CD8-positive, alpha-beta memory T cell (primary cell): ENCODE measurements around the gene ULK4. TPM values are rescaled to one million over a fixed set of nuclear protein-coding genes. Genes with fewer than 3 reads are reported as not detected.
"Not testable (repeated sequence)": the region's sequence is repeated elsewhere in the genome, so short reads cannot be mapped to it uniquely, and the experiment has no call there.

Experiments
- CTCF ChIA-PET: fragments of 350-600 bp; sonication (Branson Sonifier 250); formaldehyde crosslinking; loops from one replicate; lab custom pipeline; 2021; ENCODE audit warnings: antibody characterized with exemption; lab: Charles Lee
- POLR2A ChIA-PET: fragments of 350-600 bp; sonication (Branson Sonifier 250); formaldehyde crosslinking; loops from one replicate; lab custom pipeline; 2021; ENCODE audit warnings: antibody characterized with exemption; lab: Charles Lee
- DNase-seq, 5 donors: peaks; one replicate each; pipeline versions ENCODE4 v3.0.0 to v3.0.0-alpha.2; 2020 to 2022; ENCODE audit warnings: mixed read lengths in 1 of 5
- H3K27ac ChIP-seq: one replicate; pipeline ENCODE4 v1.7.0; 2013; ENCODE audit warnings: low read depth, mild to moderate bottlenecking, low read length, moderate library complexity
- H3K27me3 ChIP-seq: 2 replicates; pipeline ENCODE4 v1.7.0; 2013; ENCODE audit warnings: low read length, mild to moderate bottlenecking; ENCODE audit not compliant: insufficient read depth, poor library complexity, severe bottlenecking
- H3K36me3 ChIP-seq: 2 replicates; pipeline ENCODE4 v1.7.0; 2013; ENCODE audit warnings: mild to moderate bottlenecking, low read length, moderate library complexity; ENCODE audit not compliant: insufficient read depth
- H3K4me1 ChIP-seq: 2 replicates; pipeline ENCODE4 v1.7.0; 2013; ENCODE audit warnings: mild to moderate bottlenecking, low read length, moderate library complexity; ENCODE audit not compliant: insufficient read depth
- H3K4me3 ChIP-seq: 2 replicates; pipeline ENCODE4 v1.7.0; 2013; ENCODE audit warnings: mild to moderate bottlenecking, low read length
- H3K9me3 ChIP-seq: 2 replicates; pipeline ENCODE4 v1.7.0; 2013; ENCODE audit warnings: mild to moderate bottlenecking, low read length
- H3K27ac Mint-ChIP-seq, 8 donors: one replicate each; pipeline ENCODE4 v1.8.0; 2020 to 2021; ENCODE audit warnings: mixed read lengths in 8 of 8, mild to moderate bottlenecking in 6 of 8, inconsistent platforms in 3 of 8, moderate library complexity in 3 of 8
- H3K27me3 Mint-ChIP-seq, 2 donors: one replicate each; pipeline ENCODE4 v1.8.0; 2020 to 2021; ENCODE audit warnings: mixed read lengths in 2 of 2, mild to moderate bottlenecking in 1 of 2, moderate library complexity in 1 of 2
- H3K36me3 Mint-ChIP-seq, 3 donors: one replicate each; pipeline ENCODE4 v1.8.0; 2020 to 2021; ENCODE audit warnings: mixed read lengths in 3 of 3, inconsistent platforms in 1 of 3, mild to moderate bottlenecking in 1 of 3
- H3K4me1 Mint-ChIP-seq, 3 donors: one replicate each; pipeline ENCODE4 v1.8.0; 2020 to 2021; ENCODE audit warnings: mixed read lengths in 3 of 3, inconsistent platforms in 1 of 3, mild to moderate bottlenecking in 1 of 3
- H3K4me3 Mint-ChIP-seq, 7 donors: one replicate each; pipeline ENCODE4 v1.8.0; 2020 to 2021; ENCODE audit warnings: mixed read lengths in 7 of 7, mild to moderate bottlenecking in 6 of 7, moderate library complexity in 4 of 7, inconsistent platforms in 2 of 7
- H3K9me3 Mint-ChIP-seq, 5 donors: one replicate each; pipeline ENCODE4 v1.8.0; 2020 to 2022; ENCODE audit warnings: mixed read lengths in 5 of 5, mild to moderate bottlenecking in 3 of 5, moderate library complexity in 2 of 5, inconsistent platforms in 1 of 5
- polyA plus RNA-seq: library from polyadenylated mRNA; unstranded; fragments of 300-500 nt; fragmentation: Illumina TruSeq; gene quantifications from one replicate; pipeline ENCODE4 v1.2.3, GENCODE V29; 2021
- total RNA-seq, 2 experiments: library from RNA; stranded (reverse); gene quantifications; one replicate each; pipeline ENCODE4 v1.2.3, GENCODE V29; 2021

ULK4 gene
- total and polyA plus RNA-seq, 3 experiments from 2014 or later = 10.4 to 12.7 (median 12.3) TPM

DNA sequence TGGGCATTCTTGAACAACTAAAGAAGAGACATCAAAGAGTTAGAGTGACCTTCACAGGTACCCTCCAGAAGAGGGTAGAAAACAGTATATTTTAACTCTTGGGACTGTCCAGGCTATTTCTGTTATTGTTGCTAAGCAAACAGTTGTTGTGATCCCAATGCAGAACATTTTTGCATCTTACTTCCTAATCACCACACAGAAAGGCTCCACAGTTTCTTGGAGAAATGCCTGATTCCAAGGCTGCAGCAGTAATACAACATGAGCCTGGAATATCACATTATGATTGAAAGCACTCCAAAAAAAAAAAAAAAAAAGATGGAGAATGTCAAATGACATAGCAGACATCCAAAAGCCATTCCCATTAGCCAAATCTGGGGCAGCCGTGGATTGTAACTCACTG, 567.0 kb downstream of the ULK4 start:
- H3K27me3 ChIP-seq = no peaks in the 10 kb centered on the region
- no peaks in the 10 kb centered on the region for H3K36me3 ChIP-seq
- Mint-ChIP-seq H3K4me3 (no peak overlapping the region), H3K36me3 (peaks cover 18 to 67% (median 19%) of the 10 kb centered on the region in 3 donors), H3K27ac (no peak overlapping the region), H3K4me1 (no peaks in the 10 kb centered on the region), H3K9me3 (peaks cover 0 to 14% (median 14%) of the 10 kb centered on the region in 5 donors), H3K27me3 (no peaks in the 10 kb centered on the region)
- no peaks in the 10 kb centered on the region for H3K4me1 ChIP-seq
- ChIA-PET CTCF (no interaction called here), POLR2A (no interaction called here)
- H3K27ac ChIP-seq = no peak overlapping the region
- no peaks in the 10 kb centered on the region for H3K9me3 ChIP-seq
- no peak overlapping the region for H3K4me3 ChIP-seq
- DNase-seq = no peak

DNA sequence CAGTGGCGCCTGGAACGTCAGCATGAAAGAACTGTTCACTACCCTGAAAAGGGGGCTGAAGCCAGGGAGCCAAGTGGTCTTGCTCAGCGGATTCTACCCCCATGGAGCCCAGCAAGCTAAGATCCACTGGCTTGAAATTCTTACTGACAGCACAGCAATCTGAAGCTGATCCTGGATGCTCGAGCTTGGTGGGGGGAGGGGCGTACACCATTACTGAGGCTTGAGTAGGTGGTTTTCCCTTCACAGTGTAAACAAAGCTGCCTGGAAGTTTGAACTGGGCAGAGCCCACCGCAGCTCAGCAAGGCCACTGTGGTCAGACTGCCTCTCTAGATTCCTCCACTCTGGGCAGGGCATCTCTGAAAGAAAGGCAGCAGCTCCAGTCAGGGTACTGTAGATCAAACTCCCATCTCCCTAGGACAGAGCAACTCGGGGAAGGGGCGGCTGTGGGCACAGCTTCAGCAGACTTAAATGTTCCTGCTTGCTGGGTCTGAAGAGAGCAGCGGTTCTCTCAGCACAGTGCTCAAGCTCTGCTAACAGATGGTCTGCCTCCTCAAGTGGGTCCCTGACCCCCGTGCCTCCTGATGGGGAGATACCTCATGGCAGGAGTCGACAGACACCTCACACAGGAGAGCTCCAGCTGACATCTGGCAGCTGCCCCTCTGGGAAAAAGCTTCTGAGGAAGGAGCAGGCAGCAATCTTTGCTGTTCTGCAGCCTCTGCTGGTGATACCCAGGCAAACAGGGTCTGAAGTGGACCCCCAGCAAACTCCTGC, 591.0 kb downstream of the ULK4 start:
- H3K27ac ChIP-seq, H3K4me3 Mint-ChIP-seq, DNase-seq, H3K4me3 ChIP-seq, H3K4me1 ChIP-seq, H3K36me3 ChIP-seq, POLR2A ChIA-PET, CTCF ChIA-PET, H3K27ac Mint-ChIP-seq, H3K4me1 Mint-ChIP-seq, H3K27me3 ChIP-seq, H3K9me3 ChIP-seq, H3K27me3 Mint-ChIP-seq: not testable (repeated sequence)
- Mint-ChIP-seq H3K36me3 (peaks cover 1 to 51% (median 5%) of the 10 kb centered on the region in 3 donors), H3K9me3 (peaks cover 0 to 47% (median 33%) of the 10 kb centered on the region in 5 donors)

DNA sequence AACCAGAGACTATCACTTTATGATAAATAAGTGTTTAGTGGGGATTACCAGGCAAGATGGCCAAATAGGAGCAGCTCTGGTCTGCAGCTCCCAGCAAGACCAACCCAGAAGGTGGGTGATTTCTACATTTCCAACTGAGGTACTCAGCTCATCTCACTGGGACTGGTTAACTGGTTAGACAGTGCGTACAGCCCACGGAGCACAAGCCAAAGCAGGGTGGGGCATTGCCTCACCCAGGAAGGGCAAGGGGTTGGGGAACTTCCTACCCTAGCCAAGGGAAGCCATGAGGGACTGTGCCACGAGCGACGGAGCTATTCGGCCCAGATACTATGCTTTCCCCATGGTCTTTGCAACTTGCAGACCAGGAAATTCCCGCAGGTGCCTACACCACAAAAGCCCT, 591.6 kb downstream of the ULK4 start:
- CTCF ChIA-PET = no interaction called here
- POLR2A ChIA-PET = no interaction called here
- H3K4me3 Mint-ChIP-seq = no peak overlapping the region
- Histone ChIP-seq H3K36me3 (no peaks in the 10 kb centered on the region), H3K27me3 (no peaks in the 10 kb centered on the region), H3K4me3 (no peak overlapping the region), H3K4me1 (no peaks in the 10 kb centered on the region), H3K9me3 (no peaks in the 10 kb centered on the region), H3K27ac (no peak overlapping the region)
- H3K9me3 Mint-ChIP-seq = peaks cover 0 to 42% (median 29%) of the 10 kb centered on the region in 5 donors
- no peaks in the 10 kb centered on the region for H3K4me1 Mint-ChIP-seq
- DNase-seq = no peak
- H3K27me3 Mint-ChIP-seq = no peaks in the 10 kb centered on the region
- no peak overlapping the region for H3K27ac Mint-ChIP-seq
- H3K36me3 Mint-ChIP-seq = peaks cover 1 to 46% (median 3%) of the 10 kb centered on the region in 3 donors

DNA sequence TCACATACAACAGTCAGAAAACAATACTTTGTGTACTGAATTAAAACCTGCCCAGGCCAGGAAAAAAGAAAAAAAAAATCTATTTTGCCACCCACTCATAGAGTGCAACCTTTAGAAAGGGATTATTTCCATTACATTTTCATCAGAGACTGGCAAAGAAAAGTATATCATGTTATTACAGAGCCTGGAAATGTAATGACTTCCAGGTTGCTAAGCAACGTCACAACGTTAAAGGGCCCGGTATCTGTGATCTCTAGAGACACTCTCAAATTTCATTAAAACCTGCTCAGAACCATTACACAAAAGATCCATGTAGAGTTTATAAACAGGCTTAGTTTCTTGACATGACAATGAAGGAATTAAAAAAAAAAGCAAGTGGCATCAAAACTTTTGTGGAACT, 592.1 kb downstream of the ULK4 start:
- Mint-ChIP-seq H3K9me3 (peaks cover 0 to 38% (median 25%) of the 10 kb centered on the region in 5 donors), H3K27me3 (no peaks in the 10 kb centered on the region), H3K27ac (no peak overlapping the region), H3K4me1 (no peaks in the 10 kb centered on the region), H3K36me3 (peaks cover 0 to 42% (median 1%) of the 10 kb centered on the region in 3 donors), H3K4me3 (no peak overlapping the region)
- no peak for DNase-seq
- H3K4me1 ChIP-seq = no peaks in the 10 kb centered on the region
- H3K4me3 ChIP-seq = no peak overlapping the region
- no peaks in the 10 kb centered on the region for H3K36me3 ChIP-seq
- no peaks in the 10 kb centered on the region for H3K9me3 ChIP-seq
- H3K27me3 ChIP-seq = no peaks in the 10 kb centered on the region
- no peak overlapping the region for H3K27ac ChIP-seq
- POLR2A ChIA-PET = no interaction called here
- CTCF ChIA-PET = no interaction called here

DNA sequence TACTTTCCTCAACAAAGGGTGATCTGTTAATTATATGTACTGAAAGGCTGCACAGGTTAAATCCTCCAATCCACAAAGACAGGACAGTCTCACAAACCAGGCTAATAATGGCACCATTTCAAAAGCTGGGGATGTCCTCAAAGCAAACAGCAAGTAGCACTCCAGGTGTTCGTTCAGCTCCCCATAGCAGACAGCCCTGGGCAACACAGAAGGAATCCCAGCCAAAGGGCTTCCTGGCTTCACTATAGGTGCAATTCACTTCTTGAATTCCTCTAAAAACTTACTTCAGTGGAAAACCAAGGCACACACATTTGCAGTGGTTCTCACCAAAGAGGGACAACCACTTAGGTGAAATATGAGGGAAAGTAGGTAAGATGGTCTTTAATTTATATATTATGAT, 595.9 kb downstream of the ULK4 start:
- Histone ChIP-seq H3K4me1 (no peaks in the 10 kb centered on the region), H3K27me3 (no peaks in the 10 kb centered on the region), H3K27ac (no peak overlapping the region), H3K9me3 (no peaks in the 10 kb centered on the region), H3K4me3 (no peak overlapping the region), H3K36me3 (no peaks in the 10 kb centered on the region)
- ChIA-PET POLR2A (no interaction called here), CTCF (no interaction called here)
- H3K36me3 Mint-ChIP-seq = peaks cover 0 to 10% (median 0%) of the 10 kb centered on the region in 3 donors
- no peak overlapping the region for H3K4me3 Mint-ChIP-seq
- no peaks in the 10 kb centered on the region for H3K27me3 Mint-ChIP-seq
- no peak for DNase-seq
- H3K9me3 Mint-ChIP-seq = peaks cover 0 to 7% (median 0%) of the 10 kb centered on the region in 5 donors
- H3K4me1 Mint-ChIP-seq = no peaks in the 10 kb centered on the region
- no peak overlapping the region for H3K27ac Mint-ChIP-seq

DNA sequence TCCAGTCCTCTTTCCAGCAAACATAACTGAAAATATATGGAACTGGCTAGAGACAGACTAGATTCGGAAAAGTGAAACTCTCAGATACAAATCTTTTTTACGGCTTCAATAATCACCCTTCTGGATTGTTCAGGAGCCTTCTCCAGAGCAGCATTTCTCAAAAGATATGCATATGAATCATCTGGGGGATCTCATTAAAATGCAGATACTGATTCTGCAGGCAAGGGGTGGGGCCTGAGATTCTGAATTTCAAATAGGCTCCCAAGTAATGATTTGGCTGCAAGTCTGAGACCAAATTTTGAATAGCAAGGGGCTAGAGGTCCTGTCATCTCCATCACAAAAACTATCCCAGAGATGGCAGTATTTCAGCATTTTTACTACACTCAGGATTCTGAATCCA, 597.2 kb downstream of the ULK4 start:
- Histone ChIP-seq H3K4me1 (no peaks in the 10 kb centered on the region), H3K27me3 (no peaks in the 10 kb centered on the region), H3K9me3 (no peaks in the 10 kb centered on the region), H3K4me3 (no peak overlapping the region), H3K27ac (no peak overlapping the region), H3K36me3 (no peaks in the 10 kb centered on the region)
- no peak overlapping the region for H3K4me3 Mint-ChIP-seq
- no peaks in the 10 kb centered on the region for H3K4me1 Mint-ChIP-seq
- CTCF ChIA-PET = no interaction called here
- no peak for DNase-seq
- no peak overlapping the region for H3K27ac Mint-ChIP-seq
- peaks cover 0 to 2% (median 0%) of the 10 kb centered on the region in 5 donors for H3K9me3 Mint-ChIP-seq
- POLR2A ChIA-PET = no interaction called here
- peaks cover 0 to 2% of the 10 kb centered on the region in 2 donors for H3K27me3 Mint-ChIP-seq
- peaks cover 0 to 11% (median 3%) of the 10 kb centered on the region in 3 donors for H3K36me3 Mint-ChIP-seq

DNA sequence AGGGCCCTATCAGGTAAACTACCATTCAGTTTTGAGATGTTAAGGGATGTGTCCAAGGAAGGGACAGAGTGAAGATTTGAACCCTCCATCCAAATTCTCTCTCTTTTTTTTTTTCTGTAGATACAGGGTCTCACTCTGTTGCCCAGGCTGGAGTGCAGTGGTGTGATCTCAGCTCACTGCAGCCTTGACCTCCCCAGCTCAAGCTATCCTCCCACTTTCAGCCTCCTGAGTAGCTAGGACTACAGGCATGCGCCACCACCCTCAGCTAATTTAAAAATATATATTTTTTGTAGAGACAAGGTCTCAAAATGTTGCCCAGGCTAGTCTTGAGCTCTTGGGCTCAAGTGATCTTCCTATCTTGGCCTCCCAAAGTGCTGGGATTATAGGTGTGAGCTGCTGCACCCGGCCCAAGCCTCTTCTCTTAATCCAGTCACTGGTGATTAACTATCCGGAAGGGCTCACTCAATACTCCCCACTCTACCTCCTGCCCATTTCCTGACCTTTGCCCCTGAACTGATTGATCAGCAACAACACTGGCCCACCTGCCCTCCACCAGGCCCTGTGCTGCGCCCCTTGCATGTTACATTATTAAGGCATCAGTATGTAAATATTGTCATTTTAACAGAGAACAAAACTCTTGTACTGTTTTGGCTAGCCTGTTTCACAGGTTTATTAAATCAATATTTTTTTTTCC, 597.9 kb downstream of the ULK4 start:
- DNase-seq = no peak
- no peak overlapping the region for H3K4me3 ChIP-seq
- Mint-ChIP-seq H3K36me3 (peaks cover 0 to 15% (median 9%) of the 10 kb centered on the region in 3 donors), H3K27me3 (peaks cover 0 to 2% of the 10 kb centered on the region in 2 donors), H3K4me1 (no peaks in the 10 kb centered on the region), H3K27ac (peak overlapping the region in 2 of 8 donors; percentile 1 to 78), H3K9me3 (peaks cover 0 to 2% (median 0%) of the 10 kb centered on the region in 5 donors), H3K4me3 (no peak overlapping the region)
- no peak overlapping the region for H3K27ac ChIP-seq
- H3K9me3 ChIP-seq = no peaks in the 10 kb centered on the region
- no peaks in the 10 kb centered on the region for H3K4me1 ChIP-seq
- H3K27me3 ChIP-seq = no peaks in the 10 kb centered on the region
- ChIA-PET CTCF (interaction anchor here (1.2 kb wide), 1 partner anchor 23 kb away, joined by 3 read pairs; no protein-coding TSS in a partner anchor), POLR2A (no interaction called here)
- H3K36me3 ChIP-seq = no peaks in the 10 kb centered on the region
